Colonic mucosa (tissue), 4 donors: Measurements from ENCODE around the gene DEPDC5. TPM values are rescaled to one million over a fixed set of nuclear protein-coding genes. Genes with fewer than 3 reads are reported as not detected.

ENCODE experiments used
- DNase-seq: peaks from one replicate; pipeline ENCODE4 v3.0.0-alpha.2; 2020
- H3K27ac ChIP-seq: fragments of 200-600 bp; one replicate; pipeline ENCODE4 v1.8.0; 2021
- H3K27me3 ChIP-seq: fragments of 200-600 bp; one replicate; pipeline ENCODE4 v1.8.0; 2021
- H3K36me3 ChIP-seq: fragments of 200-600 bp; one replicate; pipeline ENCODE4 v1.8.0; 2021
- H3K4me1 ChIP-seq: fragments of 200-600 bp; one replicate; pipeline ENCODE4 v1.8.0; 2021; ENCODE audit warnings: mild to moderate bottlenecking
- H3K4me3 ChIP-seq: fragments of 200-600 bp; one replicate; pipeline ENCODE4 v1.8.0; 2021
- H3K9ac ChIP-seq, 2 donors: one replicate each; pipeline ENCODE4 v1.7.0; 2013; ENCODE audit warnings: control low read depth in 2 of 2, low read depth in 2 of 2, low read length in 2 of 2
- H3K9me3 ChIP-seq: fragments of 200-600 bp; one replicate; pipeline ENCODE4 v1.8.0; 2021
- CTCF ChIP-seq: fragments of 200-600 bp; IDR thresholded peaks from one replicate; pipeline ENCODE4 v1.8.0; 2022; ENCODE audit warnings: antibody characterized with exemption, mild to moderate bottlenecking
- intact Hi-C: fragments of 100-400 bp; cut with DNase I; formaldehyde crosslinking; loops from one replicate; pipeline ENCODE4 v1.14.1; 2022
- total RNA-seq, 2 donors: library from RNA; stranded (reverse); fragmentation: NEBNext Ultra II Directional in 1 of 2; extraction: Animal tissue kit (Norgen Biotek cat#: 25700) in 1 of 2; gene quantifications; one replicate each; pipeline ENCODE4 v1.2.1, GENCODE V29; 2021
- donor health status: healthy.
- donor health status: DM: no; HTN: no; CAD: no.
- donor health status: DM: no; HTN: no; CAD: no.

Gene DEPDC5
- total RNA-seq, 2 donors from 2014 or later: 24.6 to 52.7 TPM

DNA sequence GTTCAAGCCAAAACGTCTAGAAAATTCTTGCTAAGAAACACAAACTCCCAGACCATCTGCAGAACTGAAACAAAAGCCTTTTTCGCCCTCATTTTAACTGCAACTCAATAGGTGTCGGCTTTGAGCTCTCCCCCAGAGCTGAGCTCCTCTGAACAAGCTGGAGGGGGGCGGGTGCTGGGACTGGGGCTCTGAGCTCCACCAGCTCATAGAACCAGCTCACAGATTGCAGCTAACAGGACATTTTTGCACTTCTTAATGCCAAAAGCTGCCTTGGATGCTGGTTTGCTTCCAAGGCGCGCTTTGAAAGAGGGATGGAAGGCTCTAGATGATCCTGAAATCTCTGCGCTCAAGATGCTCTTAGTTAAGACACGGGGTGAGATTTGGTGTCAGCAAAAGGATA lies 184.5 kb downstream of the DEPDC5 start:
- no peak for DNase-seq
- no peak overlapping the region for H3K9ac ChIP-seq
- H3K27me3 ChIP-seq: no peaks in the 10 kb centered on the region
- H3K4me1 ChIP-seq: peaks cover 1% of the 10 kb centered on the region
- no peaks in the 10 kb centered on the region for H3K9me3 ChIP-seq
- H3K36me3 ChIP-seq: no peaks in the 10 kb centered on the region
- no peak for TF ChIP-seq CTCF
- no peak overlapping the region for H3K27ac ChIP-seq
- H3K4me3 ChIP-seq: no peak overlapping the region
- intact Hi-C loops: no loop called here

DNA sequence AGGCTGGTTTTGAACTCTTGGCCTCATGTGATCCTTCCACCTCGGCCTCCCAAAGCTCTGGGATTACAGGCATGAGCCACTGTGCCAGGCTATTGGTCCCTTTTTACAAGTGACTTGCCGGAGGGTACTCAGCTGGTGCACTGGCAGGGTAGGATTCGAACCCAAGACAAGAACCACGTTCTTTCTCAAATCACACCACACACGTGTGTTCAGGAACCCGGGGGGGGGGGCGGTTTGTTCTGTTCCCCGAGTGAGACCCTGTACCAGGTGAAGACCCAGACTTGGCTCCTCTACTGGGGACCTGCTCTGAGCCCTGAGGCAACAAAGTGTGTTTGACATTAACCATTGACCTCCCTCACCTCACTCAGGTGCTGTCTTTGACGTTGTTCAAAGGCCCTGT lies 186.7 kb downstream of the DEPDC5 start:
- intact Hi-C loops: loop anchor here (10.0 kb wide), 1 partner anchor 276 kb away; the partner anchor contains the start of gene PISD

DNA sequence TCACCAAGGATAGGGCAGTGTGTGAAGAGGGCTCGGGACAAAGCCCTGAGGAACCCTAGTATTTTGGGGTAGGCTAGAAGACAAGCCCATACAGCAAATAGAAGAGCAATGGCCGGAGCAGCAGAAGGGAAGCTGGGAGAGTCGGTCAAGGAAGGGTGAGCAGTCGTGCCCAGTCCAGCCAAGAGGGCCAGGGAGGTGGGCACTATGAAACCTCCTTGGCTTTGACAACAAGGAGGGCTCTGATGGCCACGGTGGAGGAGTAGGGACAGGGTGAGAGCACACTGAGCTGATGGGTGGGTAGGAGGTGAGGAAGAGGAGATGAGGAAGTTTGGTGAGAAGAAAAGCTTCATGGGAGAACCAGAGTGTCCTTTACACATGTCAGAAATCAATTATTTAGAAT lies 188.3 kb downstream of the DEPDC5 start:
- H3K4me1 ChIP-seq: peaks cover 5% of the 10 kb centered on the region
- no peaks in the 10 kb centered on the region for H3K36me3 ChIP-seq
- no peak overlapping the region for H3K4me3 ChIP-seq
- DNase-seq: no peak
- intact Hi-C loops: loop anchor here (10.0 kb wide), 1 partner anchor 277 kb away; the partner anchor contains the start of gene PISD
- no peak overlapping the region for H3K9ac ChIP-seq
- no peak overlapping the region for H3K27ac ChIP-seq
- no peaks in the 10 kb centered on the region for H3K27me3 ChIP-seq
- no peak for TF ChIP-seq CTCF
- H3K9me3 ChIP-seq: no peaks in the 10 kb centered on the region

More for the DNA sequence above, 186.7 kb downstream of the DEPDC5 start:
- TF ChIP-seq CTCF: no peak
- Histone ChIP-seq H3K4me3 (no peak overlapping the region), H3K36me3 (no peaks in the 10 kb centered on the region), H3K27ac (no peak overlapping the region), H3K27me3 (no peaks in the 10 kb centered on the region), H3K9me3 (no peaks in the 10 kb centered on the region), H3K9ac (no peak overlapping the region), H3K4me1 (peaks cover 5% of the 10 kb centered on the region)
- DNase-seq: no peak

DNA sequence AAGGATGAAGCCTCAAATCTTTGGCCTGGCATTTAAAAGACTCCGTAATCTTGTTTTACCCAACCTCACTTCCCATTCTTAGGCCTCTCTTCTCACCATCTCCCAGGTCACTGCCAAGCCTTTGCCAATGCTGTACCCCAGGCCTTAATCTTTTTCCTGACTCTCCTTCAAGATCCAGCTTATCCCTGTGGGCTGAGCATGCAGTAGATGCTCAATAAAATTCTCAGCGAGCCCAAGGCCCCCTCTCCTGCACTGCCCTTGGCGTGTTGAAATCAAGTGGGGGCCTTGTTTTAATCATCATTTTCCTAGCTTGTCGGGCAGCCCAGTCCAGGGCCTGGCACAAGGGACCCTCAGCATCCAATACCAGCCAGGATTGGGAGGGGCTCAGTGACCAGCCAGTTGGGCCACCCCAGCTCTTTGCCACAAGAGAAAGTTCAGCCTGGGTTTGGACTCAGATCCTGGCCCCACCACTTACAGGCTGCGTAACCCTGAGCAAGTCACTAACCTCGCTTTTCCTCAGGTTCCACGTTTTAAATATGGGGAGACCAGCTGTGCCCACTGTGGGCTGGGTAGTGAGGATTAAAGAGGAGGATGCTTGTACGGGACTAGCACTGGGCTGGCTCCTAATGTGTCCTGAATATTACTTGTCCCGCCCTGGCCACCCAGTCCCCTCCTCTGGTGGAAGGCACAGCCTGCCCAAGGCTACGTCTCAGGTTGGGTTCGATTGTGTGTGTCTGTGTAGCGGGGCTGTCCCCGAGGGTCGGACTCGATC lies 189.6 kb downstream of the DEPDC5 start:
- Histone ChIP-seq H3K27ac (peak overlapping the region; percentile 98), H3K4me3 (peak overlapping the region; percentile 42), H3K9me3 (no peaks in the 10 kb centered on the region), H3K9ac (peak overlapping the region; percentile 72 to 93), H3K4me1 (peaks cover 9% of the 10 kb centered on the region), H3K36me3 (no peaks in the 10 kb centered on the region), H3K27me3 (no peaks in the 10 kb centered on the region)
- intact Hi-C loops: loop anchor here (10.0 kb wide), 1 partner anchor 279 kb away; the partner anchor contains the start of gene PISD
- no peak for TF ChIP-seq CTCF
- no peak for DNase-seq

DNA sequence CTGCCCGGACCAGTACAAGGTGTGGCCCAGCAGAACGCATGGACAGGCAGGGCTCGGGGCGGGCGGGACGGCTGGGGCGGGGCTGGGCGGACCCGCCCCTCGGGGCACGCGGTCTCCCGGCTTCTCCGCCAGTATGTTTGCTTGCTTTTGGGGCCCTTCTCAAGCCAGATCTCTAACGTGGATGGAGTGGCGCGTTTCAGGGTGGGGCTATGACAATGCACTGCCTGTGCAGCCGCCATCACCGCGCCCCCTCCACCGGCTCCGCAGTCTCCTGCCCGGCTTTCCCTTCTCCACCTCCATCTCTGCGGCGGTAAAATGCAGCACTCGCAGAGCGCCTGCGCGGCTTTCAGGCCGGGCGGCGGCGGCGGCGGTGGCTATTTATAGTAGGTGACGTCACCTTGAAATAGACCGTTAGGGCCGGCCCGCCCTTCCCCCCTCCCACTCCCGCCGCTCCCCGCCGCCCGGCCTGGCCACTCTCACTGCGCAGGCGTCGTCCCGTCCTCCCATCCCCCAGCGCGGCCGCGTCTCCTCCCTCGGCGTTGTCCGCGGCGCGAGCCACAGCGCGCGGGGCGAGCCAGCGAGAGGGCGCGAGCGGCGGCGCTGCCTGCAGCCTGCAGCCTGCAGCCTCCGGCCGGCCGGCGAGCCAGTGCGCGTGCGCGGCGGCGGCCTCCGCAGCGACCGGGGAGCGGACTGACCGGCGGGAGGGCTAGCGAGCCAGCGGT lies 190.3 kb downstream of the DEPDC5 start, which contains the start of gene YWHAH:
YWHAH (plus strand) TSS at position 558 of the 722 bp plus-strand sequence. CDS start 199 bp downstream, outside the sequence.
- H3K27ac ChIP-seq: peak within 1 kb of the TSS; percentile 98
- H3K4me1 ChIP-seq: peaks cover 9% of the 10 kb centered on the region
- no peaks in the 10 kb centered on the region for H3K27me3 ChIP-seq
- no peak for TF ChIP-seq CTCF
- H3K9me3 ChIP-seq: no peaks in the 10 kb centered on the region
- no peaks in the 10 kb centered on the region for H3K36me3 ChIP-seq
- peak within 1 kb of the TSS; percentile 96 to 98 for H3K9ac ChIP-seq
- DNase-seq: peak; percentile 96
- H3K4me3 ChIP-seq: peak within 1 kb of the TSS; percentile 89
- intact Hi-C loops: loop anchor here (10.0 kb wide), 1 partner anchor 279 kb away; the partner anchor contains the start of gene PISD
